ENCODE measurements around the gene FUCA1. TPM values are rescaled to one million over a fixed set of nuclear protein-coding genes. Genes with fewer than 3 reads are reported as not detected.

The FUCA1 gene
- total and polyA plus RNA-seq, 10 of the 15 experiments (the other 5 are each of a cell fraction or from before 2014, with no cell fraction given) = 33.3 to 117 (median 52.6) TPM

DNA sequence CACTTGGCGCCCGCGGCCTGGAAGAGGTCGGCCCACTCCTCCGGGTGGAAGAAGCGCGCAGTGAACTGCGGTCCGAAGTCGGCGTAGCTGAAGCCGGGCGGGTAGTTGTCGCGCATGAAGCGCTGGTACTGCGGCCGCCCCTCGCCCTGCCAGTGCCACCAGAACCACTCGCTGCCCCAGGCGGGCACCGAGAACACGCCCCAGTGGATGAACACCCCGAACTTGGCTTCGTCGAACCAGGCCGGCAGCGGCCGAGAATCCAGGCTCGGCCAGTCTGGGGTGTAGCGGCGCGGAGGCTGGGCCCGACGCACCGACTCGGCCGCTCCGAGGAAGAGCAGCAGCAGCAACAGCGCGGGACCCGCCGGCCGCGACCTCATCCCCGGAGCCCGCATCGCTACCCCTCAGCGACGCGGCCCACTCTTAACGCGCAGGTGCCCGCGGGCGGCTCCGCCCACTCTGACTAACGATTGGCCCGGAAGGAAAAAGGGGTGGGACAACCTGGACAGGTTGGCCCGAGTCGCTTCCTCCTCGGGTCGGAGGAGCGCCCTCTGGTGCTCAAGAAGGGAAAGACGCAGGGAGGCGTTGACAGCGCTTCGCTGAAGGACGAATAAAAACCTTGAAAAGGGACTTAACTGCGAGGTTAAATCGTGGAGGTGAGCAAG, at the start of gene FUCA1 (continued):
- TF ChIP-seq ZNF207 (IDR thresholded peaks at IDR 0.05; ENCODE audit: borderline replicate concordance) (0 out of 2 replicates have a peak, but pooled peaks have one; percentile 27), E2F8 (IDR thresholded peaks at IDR 0.05; ENCODE audit: low read depth, partially characterized antibody) (no peak), EGR1 (IDR thresholded peaks at IDR 0.05; ENCODE audit: borderline replicate concordance in 1 of 2, low read depth in 2 of 2, low read length in 2 of 2) (no peak), ASH2L (IDR thresholded peaks at IDR 0.05; ENCODE audit: borderline replicate concordance, low read depth) (no peak), ZZZ3 (IDR thresholded peaks at IDR 0.05; ENCODE audit: control insufficient read depth, insufficient read length, low read depth) (no peak), FOXM1 (IDR thresholded peaks at IDR 0.05; ENCODE audit: low read depth, low read length) (no peak), MEF2B (IDR thresholded peaks at IDR 0.05; ENCODE audit: partially characterized antibody, poor library complexity, severe bottlenecking) (no peak), FOXK2 (IDR thresholded peaks at IDR 0.05) (no peak), STAT3 (IDR thresholded peaks at IDR 0.05; ENCODE audit: low read depth, low read length) (no peak), MTA2 (IDR thresholded peaks at IDR 0.05; ENCODE audit: low read depth) (no peak), POLR2AphosphoS2 (IDR thresholded peaks at IDR 0.05; ENCODE audit: low read depth, low read length) (peak; percentile 39; the same call in 1 of the 2 replicates)
- TF ChIP-seq, protein P1, sequence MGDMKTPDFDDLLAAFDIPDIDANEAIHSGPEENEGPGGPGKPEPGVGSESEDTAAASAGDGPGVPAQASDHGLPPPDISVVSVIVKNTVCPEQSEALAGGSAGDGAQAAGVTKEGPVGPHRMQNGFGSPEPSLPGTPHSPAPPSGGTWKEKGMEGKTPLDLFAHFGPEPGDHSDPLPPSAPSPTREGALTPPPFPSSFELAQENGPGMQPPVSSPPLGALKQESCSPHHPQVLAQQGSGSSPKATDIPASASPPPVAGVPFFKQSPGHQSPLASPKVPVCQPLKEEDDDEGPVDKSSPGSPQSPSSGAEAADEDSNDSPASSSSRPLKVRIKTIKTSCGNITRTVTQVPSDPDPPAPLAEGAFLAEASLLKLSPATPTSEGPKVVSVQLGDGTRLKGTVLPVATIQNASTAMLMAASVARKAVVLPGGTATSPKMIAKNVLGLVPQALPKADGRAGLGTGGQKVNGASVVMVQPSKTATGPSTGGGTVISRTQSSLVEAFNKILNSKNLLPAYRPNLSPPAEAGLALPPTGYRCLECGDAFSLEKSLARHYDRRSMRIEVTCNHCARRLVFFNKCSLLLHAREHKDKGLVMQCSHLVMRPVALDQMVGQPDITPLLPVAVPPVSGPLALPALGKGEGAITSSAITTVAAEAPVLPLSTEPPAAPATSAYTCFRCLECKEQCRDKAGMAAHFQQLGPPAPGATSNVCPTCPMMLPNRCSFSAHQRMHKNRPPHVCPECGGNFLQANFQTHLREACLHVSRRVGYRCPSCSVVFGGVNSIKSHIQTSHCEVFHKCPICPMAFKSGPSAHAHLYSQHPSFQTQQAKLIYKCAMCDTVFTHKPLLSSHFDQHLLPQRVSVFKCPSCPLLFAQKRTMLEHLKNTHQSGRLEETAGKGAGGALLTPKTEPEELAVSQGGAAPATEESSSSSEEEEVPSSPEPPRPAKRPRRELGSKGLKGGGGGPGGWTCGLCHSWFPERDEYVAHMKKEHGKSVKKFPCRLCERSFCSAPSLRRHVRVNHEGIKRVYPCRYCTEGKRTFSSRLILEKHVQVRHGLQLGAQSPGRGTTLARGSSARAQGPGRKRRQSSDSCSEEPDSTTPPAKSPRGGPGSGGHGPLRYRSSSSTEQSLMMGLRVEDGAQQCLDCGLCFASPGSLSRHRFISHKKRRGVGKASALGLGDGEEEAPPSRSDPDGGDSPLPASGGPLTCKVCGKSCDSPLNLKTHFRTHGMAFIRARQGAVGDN (IDR thresholded peaks at IDR 0.05) = peak; percentile 64; the same call in 1 of the 2 replicates
- TF ChIP-seq, protein P2, sequence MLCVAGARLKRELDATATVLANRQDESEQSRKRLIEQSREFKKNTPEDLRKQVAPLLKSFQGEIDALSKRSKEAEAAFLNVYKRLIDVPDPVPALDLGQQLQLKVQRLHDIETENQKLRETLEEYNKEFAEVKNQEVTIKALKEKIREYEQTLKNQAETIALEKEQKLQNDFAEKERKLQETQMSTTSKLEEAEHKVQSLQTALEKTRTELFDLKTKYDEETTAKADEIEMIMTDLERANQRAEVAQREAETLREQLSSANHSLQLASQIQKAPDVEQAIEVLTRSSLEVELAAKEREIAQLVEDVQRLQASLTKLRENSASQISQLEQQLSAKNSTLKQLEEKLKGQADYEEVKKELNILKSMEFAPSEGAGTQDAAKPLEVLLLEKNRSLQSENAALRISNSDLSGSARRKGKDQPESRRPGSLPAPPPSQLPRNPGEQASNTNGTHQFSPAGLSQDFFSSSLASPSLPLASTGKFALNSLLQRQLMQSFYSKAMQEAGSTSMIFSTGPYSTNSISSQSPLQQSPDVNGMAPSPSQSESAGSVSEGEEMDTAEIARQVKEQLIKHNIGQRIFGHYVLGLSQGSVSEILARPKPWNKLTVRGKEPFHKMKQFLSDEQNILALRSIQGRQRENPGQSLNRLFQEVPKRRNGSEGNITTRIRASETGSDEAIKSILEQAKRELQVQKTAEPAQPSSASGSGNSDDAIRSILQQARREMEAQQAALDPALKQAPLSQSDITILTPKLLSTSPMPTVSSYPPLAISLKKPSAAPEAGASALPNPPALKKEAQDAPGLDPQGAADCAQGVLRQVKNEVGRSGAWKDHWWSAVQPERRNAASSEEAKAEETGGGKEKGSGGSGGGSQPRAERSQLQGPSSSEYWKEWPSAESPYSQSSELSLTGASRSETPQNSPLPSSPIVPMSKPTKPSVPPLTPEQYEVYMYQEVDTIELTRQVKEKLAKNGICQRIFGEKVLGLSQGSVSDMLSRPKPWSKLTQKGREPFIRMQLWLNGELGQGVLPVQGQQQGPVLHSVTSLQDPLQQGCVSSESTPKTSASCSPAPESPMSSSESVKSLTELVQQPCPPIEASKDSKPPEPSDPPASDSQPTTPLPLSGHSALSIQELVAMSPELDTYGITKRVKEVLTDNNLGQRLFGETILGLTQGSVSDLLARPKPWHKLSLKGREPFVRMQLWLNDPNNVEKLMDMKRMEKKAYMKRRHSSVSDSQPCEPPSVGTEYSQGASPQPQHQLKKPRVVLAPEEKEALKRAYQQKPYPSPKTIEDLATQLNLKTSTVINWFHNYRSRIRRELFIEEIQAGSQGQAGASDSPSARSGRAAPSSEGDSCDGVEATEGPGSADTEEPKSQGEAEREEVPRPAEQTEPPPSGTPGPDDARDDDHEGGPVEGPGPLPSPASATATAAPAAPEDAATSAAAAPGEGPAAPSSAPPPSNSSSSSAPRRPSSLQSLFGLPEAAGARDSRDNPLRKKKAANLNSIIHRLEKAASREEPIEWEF (IDR thresholded peaks at IDR 0.05; ENCODE audit: insufficient replicate concordance, low read depth, low read length) = no peak
- TF ChIP-seq, protein P3, sequence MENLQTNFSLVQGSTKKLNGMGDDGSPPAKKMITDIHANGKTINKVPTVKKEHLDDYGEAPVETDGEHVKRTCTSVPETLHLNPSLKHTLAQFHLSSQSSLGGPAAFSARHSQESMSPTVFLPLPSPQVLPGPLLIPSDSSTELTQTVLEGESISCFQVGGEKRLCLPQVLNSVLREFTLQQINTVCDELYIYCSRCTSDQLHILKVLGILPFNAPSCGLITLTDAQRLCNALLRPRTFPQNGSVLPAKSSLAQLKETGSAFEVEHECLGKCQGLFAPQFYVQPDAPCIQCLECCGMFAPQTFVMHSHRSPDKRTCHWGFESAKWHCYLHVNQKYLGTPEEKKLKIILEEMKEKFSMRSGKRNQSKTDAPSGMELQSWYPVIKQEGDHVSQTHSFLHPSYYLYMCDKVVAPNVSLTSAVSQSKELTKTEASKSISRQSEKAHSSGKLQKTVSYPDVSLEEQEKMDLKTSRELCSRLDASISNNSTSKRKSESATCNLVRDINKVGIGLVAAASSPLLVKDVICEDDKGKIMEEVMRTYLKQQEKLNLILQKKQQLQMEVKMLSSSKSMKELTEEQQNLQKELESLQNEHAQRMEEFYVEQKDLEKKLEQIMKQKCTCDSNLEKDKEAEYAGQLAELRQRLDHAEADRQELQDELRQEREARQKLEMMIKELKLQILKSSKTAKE (IDR thresholded peaks at IDR 0.05; ENCODE audit: low read depth, poor library complexity, severe bottlenecking) = no peak
